ENCODE measurements around the gene MRGPRE. TPM values are rescaled to one million over a fixed set of nuclear protein-coding genes. Genes with fewer than 3 reads are reported as not detected.

Gene MRGPRE
- total RNA-seq, 1 donor from 2014 or later: not detected

- Mint-ChIP-seq H3K9me3 (ENCODE audit: unreplicated experiment) (no peaks in the 10 kb centered on the region), H3K27ac (ENCODE audit: unreplicated experiment) (no peak overlapping the region), H3K36me3 (ENCODE audit: unreplicated experiment) (no peaks in the 10 kb centered on the region), H3K27me3 (ENCODE audit: unreplicated experiment) (peaks cover 22% of the 10 kb centered on the region), H3K4me1 (ENCODE audit: unreplicated experiment) (no peaks in the 10 kb centered on the region), H3K4me3 (ENCODE audit: unreplicated experiment) (no peak overlapping the region)
- no peak for TF ChIP-seq CTCF (IDR thresholded peaks at IDR 0.05)
- DNase-seq (ENCODE audit: extremely low spot score, unreplicated experiment): peak; percentile 80
These were observed 7.7 kb downstream of the MRGPRE start for GRCh38 chr11:3224401-3225057.

- Mint-ChIP-seq H3K4me3 (ENCODE audit: unreplicated experiment) (no peak overlapping the region), H3K9me3 (ENCODE audit: unreplicated experiment) (no peaks in the 10 kb centered on the region), H3K36me3 (ENCODE audit: unreplicated experiment) (no peaks in the 10 kb centered on the region), H3K4me1 (ENCODE audit: unreplicated experiment) (no peaks in the 10 kb centered on the region), H3K27ac (ENCODE audit: unreplicated experiment) (no peak overlapping the region), H3K27me3 (ENCODE audit: unreplicated experiment) (peaks cover 25% of the 10 kb centered on the region)
- peak; percentile 57 for DNase-seq (ENCODE audit: extremely low spot score, unreplicated experiment)
- no peak for TF ChIP-seq CTCF (IDR thresholded peaks at IDR 0.05)
These were observed 8.3 kb downstream of the MRGPRE start for GRCh38 chr11:3223932-3224381.

GRCh38 chr11:3222941-3223915 lies 9.0 kb downstream of the MRGPRE start:
- DNase-seq (ENCODE audit: extremely low spot score, unreplicated experiment): peak; percentile 78
- peaks cover 25% of the 10 kb centered on the region for H3K27me3 Mint-ChIP-seq (ENCODE audit: unreplicated experiment)
- no peaks in the 10 kb centered on the region for H3K36me3 Mint-ChIP-seq (ENCODE audit: unreplicated experiment)
- no peaks in the 10 kb centered on the region for H3K4me1 Mint-ChIP-seq (ENCODE audit: unreplicated experiment)
- TF ChIP-seq CTCF (IDR thresholded peaks at IDR 0.05): no peak
- H3K27ac Mint-ChIP-seq (ENCODE audit: unreplicated experiment): no peak overlapping the region
- no peaks in the 10 kb centered on the region for H3K9me3 Mint-ChIP-seq (ENCODE audit: unreplicated experiment)
- no peak overlapping the region for H3K4me3 Mint-ChIP-seq (ENCODE audit: unreplicated experiment)

GRCh38 chr11:3222003-3222855 lies 10.0 kb downstream of the MRGPRE start:
- Mint-ChIP-seq H3K4me1 (ENCODE audit: unreplicated experiment) (peaks cover under 1% of the 10 kb centered on the region), H3K4me3 (ENCODE audit: unreplicated experiment) (no peak overlapping the region), H3K36me3 (ENCODE audit: unreplicated experiment) (no peaks in the 10 kb centered on the region), H3K27ac (ENCODE audit: unreplicated experiment) (no peak overlapping the region), H3K9me3 (ENCODE audit: unreplicated experiment) (no peaks in the 10 kb centered on the region), H3K27me3 (ENCODE audit: unreplicated experiment) (peaks cover 25% of the 10 kb centered on the region)
- TF ChIP-seq CTCF (IDR thresholded peaks at IDR 0.05): no peak
- peak; percentile 84 for DNase-seq (ENCODE audit: extremely low spot score, unreplicated experiment)
